Cortex of kidney (tissue), 1 donor: ENCODE data around the gene RANBP10.
"Not testable (repeated sequence)": the region's sequence is repeated elsewhere in the genome, so short reads cannot be mapped to it uniquely, and the experiment has no call there.

Experiments used
- DNase-seq: peaks from one replicate; lab custom pipeline; 2025; lab: John Stamatoyannopoulos, UW

Gene RANBP10

DNA sequence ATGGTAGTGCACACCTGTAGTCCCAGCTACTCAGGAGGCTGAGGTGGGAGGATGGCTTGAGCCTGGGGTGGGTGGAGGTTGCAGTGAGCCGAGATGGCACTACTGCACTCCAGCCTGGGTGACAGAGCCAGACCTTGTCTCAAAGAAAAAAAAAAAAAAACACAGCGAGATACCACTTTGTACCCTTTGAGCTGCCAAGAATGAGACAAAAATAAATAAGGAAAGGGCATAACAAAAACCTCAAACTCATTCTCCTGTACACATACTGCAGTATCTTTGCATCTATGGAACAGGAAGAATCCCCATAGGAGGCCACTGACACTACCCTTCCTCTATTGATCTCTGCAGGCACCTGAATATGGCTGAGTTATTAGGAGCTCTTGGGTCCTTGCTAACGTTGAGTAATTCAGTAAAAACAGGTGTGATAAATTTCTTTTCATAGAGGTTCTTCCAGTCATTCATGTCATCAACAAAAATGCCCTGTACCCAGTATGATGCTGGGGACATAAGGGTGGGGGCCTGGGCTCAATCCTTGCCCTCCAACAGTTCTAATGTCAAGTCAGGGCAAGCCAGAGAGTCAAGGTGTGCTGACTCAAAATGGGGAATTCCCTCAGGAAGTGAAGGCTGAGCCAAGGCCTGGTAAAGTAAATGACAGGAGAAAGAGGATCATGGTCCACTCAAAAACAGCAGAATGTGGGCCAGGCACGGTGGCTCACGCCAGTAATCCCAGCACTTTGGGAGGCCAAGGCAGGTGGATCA, 26.9 kb downstream of the RANBP10 start:
- DNase-seq = no peak

DNA sequence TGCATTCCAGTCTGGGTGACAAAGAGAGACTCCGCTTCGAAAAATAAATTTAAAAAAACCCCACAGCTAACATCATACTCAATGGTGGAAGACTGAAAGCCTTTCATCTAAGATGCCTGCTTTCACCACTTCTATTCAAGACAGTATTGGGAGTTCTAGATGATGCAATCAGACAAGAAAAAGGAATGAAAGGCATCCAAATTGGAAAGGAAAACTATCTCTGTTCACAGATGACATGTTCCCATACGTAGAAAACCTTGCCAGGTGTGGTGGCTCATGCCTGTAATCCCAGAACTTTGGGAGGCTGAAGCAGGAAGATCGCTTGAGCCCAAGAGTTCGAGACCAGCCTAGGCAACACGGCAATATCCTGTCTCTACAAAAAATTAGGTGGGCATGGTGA, 31.1 kb downstream of the RANBP10 start:
- no peak for DNase-seq

DNA sequence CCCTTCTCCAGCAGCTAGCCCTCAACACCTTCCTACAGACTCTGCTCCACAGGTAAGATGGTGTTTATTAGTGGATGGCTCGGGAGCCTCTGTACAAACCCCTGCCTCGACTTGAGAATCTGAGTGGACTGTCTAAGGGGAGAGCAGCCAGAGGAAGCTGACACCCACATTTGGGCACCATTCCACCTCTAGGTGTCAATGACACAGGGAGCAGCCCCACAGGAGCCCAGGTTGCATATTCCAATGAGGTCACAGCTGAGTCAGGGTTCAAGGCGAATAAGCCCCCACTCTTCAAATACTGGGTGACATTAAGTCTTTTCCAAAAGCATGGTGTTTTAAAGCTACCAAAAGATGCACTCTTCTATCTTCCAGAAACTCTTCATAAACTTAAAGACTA, 31.9 kb downstream of the RANBP10 start:
- DNase-seq = no peak

DNA sequence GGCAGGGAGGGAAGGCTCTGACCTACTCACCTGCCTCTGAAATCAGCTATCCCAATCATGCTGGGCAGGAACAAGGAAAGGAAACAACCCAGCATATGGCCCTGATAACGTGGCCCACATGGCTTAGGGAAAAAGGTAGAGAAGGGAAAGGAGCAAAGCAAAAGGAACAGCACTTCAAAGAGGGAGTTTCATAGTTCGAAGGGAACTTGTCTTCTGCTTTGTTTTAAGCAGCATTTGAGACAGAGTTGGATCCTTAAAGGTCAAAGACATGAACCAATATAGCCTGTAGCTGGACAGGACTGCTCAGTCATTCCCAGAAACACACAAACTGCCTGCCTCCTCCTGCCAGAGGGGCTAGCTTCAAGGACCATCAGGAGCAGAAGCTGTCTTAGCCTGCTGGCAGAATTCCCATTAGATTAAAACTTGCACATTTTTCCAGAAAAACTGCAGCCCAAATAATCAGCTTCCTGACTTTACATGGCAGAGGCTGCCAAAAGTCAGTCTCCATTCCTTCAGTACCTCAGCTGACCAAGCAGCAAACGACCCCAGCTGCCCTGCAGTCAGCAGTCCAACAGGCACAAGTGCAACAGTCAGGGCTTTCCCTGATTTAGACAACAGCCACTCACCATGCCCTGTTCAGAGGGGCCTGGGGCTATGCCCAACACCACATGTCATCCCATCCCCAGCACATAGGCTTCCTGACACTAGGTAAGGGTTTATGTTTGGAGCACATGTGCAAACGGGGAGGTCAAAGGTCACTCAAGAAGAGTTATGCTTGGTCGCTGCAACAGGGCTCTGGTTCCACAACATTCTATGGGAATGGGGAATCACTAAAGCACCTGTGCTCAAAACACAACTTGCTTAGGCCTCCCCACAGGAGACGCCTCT, 32.5 kb downstream of the RANBP10 start:
- no peak for DNase-seq

DNA sequence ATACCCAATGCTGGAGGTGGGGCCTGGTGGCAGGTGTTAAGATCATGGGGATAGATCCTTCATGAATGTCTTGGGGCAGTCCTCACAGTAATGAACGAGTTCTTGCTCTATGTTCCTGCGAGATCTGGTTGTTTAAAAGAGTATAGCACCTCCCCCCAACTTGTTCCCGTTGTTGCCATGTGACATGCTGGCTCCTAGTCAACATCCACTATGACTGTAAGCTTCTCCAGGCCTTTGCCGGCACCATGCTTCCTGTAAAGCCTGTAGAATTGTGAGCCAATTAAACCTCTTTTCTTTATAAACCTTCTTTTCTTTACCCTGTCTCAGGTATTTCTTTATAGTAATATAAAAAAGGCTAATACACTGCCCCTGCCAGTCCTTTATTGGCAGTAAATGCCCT, 33.3 kb downstream of the RANBP10 start:
- no peak for DNase-seq

DNA sequence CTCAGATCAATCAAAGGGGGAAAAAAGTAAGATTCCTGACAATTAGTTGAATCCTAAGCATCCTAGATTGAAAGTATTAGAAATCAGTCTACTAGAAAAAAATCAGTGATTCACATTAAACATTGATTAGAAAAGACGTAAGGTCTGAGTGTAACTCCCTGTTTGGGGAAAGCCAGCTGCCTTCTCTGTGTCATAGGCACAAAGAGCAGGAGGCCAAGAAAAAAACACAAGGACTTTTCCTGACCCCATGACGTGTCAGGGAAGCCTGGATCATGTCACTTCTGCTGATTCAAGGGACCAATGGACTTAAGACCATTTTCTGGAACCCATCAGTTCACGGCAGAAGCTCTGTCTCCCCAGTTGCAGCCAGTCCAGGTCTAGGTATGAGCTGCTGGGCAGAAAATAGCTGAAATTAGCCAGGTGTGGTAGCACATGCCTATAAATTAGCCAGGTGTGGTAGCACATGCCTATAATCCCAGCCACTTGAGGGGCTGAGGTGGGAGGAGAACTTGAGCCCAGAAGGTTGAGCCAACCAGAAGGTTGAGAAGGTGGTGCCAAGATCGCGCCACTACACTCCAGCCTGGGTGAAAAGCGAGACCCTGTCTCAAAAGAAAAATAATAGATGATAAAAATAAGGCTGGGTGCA, 35.9 kb downstream of the RANBP10 start:
- no peak for DNase-seq

DNA sequence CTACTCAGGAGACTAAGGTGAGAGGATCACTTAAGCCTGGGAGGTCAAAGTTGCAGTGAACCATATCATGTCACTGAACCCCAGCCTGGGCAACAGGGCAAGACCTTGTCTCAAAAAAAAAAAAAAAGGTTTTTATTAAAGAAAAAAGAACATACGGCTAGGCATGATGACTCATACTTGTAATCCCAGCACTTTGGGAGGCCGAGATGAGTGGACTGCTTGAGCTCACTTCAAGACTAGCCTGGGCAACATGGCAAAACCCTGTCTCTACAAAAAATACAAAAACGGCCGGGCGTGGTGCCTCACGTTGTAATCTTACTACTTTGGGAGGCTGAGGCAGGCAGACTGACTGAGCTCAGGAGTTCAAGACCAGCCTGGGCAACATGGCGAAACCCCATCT, 38.4 kb downstream of the RANBP10 start:
- no peak for DNase-seq

DNA sequence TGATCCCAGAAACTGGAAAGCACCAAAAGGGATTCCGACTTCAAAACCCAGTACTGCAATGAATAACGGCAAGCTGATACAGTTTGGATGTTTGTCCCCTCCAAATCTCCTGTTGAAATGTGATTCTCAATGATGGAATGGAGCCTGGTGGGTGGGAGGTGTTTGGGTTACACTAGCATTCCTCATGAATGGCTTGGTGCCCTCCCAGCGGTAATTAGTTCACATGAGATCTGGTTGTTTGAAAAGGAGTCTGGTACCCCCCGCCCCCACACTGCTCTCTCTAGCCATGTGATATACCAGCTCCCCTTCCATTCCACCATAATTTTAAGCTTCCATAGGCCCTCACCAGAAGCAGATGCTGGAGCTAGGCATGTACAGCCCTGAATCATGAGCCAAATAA, 40.1 kb downstream of the RANBP10 start:
- DNase-seq = no peak

DNA sequence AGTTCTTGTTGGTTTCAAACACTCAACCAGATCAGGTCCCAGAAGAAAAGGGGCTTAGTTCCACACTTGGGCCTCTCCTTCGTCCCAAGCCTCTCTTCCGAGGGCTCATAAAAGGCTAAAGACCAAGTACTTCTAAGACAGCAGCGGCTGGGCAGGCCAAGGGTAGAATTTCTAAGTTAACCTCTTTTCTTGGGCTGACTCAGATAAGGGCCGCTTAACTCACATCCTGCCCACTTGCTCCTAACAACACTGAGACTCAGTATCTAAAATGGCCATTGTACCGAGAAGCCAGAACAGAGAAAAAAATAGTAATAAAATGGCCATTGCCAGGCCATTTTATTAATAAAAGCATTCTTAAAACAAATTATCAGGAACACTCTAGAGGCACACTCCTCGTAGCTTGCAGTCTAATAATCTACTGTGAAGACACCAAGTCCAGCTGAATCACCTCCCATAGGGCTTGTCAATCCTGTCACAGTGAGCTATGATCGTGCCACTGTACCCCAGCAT, 42.1 kb downstream of the RANBP10 start:
- no peak for DNase-seq

DNA sequence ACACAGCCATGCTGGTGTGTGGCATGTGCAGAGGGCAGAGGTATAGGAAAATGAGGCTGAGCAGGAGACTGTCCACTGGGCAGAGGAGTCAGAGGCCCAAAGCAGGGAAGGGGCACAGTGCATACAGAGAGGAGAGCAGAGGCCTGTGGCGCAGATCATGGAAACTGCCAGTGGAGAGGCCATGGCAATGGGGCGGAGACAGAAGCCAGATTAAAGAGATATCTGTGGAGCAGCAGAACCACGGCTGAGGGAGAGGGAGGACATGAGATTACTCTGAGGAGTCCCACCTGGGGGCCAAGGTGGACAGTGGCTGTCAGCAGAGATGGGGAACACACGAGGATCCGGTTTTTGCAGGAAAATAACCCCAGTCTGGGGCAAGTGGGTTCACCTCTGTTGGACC, 43.3 kb downstream of the RANBP10 start:
- no peak for DNase-seq

DNA sequence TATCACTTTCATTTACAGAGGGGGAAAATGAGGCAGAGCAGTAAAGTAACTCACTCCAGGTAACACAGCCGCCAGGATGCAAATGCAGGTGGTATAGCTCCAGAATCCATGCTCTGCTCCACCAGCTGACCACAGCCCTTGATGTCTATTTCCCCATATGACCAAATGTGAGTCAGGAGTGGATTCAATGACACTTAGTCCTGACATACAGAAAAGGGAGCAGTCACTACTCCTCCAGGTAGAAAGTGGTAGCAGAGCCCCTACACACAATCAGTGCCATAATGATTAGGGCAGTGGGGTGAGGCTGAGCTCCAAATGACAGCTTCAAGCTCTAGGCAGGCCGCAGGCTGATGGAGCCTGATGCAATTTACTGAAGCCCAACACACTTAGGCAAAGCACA, 44.0 kb downstream of the RANBP10 start:
- no peak for DNase-seq

DNA sequence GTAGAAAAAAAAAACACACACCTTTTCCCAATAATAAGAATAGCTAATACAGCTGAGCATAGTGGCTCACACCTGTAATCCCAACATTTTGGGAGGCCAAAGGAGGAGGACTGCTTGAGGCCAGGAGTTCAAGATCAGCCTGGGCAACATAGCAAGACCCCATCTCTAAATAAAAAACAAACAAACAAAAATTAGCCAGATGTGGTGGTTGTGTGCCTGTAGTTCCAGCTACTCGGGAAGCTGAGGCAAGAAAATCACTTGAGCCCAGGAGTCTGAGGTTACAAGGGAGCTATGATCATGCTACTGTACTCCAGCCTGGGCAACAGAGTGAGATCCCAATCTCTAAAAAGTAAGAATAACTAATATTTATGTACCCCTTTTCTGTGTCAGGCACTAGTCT, 44.4 kb downstream of the RANBP10 start:
- DNase-seq = no peak

DNA sequence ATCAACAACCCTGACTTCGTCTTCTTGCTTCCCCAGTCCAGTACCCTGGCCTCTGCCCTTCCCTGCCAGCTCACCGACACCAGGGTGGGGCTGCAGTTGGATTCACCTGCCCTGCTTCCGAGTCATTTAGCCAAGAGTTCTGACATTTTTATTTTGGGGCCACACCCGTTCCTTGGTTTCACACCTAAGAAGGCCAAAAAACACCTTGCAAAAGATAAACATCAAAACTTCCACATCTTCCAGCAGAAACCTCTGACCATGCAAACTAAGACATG, 45.5 kb downstream of the RANBP10 start:
- DNase-seq = no peak

DNA sequence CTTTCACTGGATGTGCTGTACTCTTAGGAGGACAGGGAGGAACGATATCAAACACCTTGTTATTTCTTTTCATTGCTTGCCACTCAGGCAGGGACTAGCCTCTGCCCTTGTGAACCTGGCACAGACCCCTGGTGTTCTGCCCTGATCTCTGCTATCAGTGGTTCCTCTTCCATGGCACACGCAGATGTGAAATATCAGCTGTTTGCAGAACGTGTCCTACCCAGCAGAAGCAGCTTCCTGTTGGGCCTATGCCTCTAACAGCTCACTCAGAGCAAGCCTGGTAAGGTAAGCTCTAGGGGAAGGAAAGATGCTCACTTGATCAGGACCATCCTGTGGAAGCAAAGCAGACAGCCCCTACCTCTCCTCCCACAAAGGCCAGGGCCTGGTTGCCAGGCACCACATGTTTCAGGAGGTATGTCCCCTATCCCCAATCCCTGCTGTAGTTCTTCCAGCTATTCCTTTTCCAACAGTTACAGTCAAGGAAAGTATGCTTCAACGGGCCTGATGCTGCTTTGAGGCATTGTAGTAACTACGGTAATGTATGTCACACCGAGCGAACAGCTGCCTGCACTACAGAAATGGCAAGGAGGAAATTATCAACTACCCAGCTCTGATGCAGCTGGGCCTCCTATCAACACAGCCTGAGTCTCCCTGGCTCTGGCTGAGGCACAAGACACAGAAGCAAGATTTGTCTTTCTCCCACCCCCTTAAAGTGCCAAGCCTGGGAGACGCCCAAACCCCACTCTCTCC, 46.0 kb downstream of the RANBP10 start:
- DNase-seq = no peak

DNA sequence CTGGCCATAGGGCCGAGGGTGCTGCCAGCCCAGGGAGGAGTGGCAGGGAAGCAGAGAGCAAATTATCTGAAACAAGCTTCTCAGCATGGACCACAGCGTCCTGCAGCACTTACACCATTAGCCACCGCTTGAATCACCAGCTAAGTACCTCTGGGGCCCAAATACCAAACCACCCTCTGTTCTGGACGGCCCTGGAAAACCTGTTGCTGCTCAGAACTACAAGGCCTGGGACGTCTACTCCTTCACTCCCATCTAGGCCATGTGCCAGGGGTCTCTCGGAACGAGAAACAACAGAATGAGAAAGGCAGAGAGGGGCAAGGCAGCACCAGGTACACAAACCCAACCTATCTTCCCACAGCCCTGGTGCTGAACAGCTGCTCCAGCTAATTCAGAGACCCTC, 47.4 kb downstream of the RANBP10 start:
- no peak for DNase-seq

DNA sequence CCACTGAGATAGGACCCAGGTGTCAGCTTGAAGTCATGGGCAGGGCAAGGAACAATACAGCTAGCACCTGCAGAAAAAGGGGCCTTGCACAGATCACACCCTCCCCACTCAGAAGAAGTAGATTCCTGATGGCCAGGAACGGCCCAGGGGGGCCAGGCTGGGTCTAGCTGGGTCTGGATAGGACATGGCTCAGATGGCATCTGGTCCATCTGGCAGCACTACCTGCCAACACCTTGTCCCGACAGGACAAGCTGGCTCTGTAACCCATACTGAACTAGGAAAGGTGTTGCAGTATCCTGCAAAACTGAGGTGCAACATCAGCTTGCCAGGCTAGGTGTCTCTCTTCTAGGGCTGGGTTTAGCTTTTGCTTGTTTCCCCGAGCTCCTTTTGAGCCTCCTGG, 48.4 kb downstream of the RANBP10 start:
- no peak for DNase-seq

DNA sequence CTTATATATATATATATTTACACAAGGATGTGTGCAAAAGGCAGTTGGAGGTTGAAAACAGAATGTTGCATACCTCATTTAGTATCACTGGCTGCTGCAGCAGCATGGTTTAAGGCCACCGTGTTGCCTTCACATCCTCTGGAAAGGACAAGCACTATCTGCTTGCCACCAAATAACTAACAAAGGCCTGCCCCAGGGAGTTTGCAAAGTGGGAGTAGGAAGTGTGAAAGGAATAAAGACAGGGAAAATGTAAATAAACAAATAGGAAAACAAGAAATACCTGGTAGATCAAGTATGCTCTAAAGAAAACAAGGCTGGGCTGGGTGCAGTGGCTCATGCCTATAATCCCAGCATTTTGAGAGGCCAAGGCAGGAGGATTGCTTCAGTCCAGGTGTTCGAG, 53.7 kb downstream of the RANBP10 start:
- no peak for DNase-seq

DNA sequence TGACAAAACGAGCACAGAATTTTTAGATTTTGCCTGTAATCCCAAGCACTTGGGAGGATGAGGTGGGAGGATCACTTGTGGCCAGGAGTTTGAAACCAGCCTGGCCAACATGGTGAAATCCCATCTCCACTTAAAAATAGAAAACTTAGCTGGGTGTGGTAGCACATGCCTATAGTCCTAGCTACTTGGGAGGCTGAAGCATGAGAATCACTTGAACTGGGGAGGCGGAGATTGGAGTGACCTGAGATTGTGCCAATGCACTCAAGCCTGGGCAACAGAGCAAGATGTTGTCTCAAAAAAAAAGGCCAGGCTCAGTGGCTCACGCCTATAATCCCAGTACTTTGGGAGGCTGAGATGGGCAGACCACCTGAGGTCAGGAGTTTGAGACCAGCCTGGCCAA, 55.0 kb downstream of the RANBP10 start:
- DNase-seq = not testable (repeated sequence)

DNA sequence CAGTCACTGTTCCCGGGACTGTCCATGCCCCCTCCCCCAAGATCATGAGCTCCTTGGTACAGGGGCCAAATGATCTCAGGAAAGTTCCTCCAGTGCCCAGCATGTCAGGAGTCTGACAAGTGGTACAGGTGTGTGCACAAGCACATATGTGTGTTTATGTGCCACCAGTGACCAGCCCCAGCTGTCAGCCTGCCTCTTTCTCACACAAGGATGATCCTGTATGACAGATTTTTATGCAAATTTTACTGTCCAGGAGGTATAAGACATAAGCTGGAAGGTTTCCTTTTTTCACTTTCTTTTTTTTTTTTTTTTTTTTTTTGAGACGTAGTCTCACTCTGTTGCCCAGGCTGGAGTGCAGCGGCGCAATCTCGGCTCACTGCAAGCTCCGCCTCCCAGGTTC, 55.9 kb downstream of the RANBP10 start:
- no peak for DNase-seq

DNA sequence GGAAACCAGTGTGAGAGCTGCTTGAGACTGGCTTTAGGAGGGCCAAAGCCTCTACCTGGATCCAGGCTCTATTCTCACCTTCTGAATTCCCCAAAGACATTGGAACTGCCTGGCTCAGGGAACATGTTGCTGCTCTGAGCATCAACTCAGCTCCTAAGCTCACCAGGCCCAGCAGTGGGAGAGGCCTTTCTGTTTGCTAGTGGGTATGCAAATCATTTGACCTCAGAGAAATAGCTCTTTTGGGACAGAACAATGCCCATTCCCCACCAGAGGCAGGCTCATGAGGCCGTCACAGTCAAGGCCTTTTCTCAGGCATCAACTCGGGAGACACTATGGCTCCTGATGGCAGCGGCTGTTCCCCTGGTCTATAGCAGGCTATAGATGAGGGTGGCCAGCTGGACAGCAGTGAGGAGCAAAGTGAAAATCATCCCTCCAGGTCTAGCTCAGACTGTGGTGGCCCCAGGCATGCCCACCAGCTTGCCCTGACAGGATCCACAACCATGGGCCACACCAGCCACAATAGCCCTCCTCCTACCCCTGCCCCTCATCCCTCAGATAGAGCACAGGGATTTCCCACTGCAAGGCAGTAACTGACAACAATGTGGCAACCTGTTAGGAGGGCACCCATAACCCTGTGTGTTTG, 56.8 kb downstream of the RANBP10 start:
- no peak for DNase-seq

DNA sequence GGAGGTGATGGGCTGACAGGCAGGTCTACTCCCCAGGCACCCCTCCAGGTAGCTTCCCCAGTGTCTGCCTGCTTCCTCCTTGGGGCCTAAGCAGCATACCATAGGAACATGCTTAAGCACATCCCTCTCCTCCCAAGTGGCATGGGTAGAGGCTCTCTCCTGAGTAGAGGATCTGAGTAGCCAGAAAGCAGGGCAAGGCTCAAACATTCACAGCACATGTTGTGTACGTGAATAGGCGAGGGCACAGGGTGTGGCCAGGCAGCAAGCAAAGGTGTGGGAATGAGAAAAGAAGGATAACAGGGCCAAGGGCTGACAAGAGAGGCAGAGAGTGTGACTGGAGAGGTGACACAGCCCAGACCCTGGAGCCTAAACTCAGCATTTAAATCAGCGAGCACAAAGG, 57.5 kb downstream of the RANBP10 start:
- DNase-seq = no peak

DNA sequence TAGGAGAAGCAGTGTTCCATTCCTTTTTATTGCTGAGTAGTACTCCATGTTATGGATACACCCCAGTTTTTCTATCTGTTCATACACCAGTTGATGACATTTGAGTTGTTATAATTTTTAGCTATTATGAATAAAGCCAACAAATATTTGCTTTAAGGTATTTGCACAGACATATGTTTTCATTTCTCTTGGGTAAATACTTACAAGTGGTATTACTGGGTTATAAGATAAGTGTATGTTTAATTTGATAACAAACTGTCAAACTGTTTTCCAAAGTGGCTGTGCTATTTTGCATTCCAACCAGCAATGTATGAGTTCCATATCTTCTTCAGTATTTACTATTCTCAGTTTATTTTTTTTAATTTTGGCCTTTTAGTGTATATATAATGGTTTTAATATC, 59.5 kb downstream of the RANBP10 start:
- DNase-seq = no peak
